Measurements from ENCODE around the gene TNFAIP6.

The TNFAIP6 gene

GRCh38 chr2:151325581-151326095 is 31.8 kb upstream of the TNFAIP6 start:
- H3K4me2 ChIP-seq (ENCODE audit: low read depth, low read length, poor library complexity, severe bottlenecking) = no peak overlapping the region
- H2AFZ ChIP-seq (ENCODE audit: low read length) = no peak overlapping the region
- no peaks in the 10 kb centered on the region for H3K9me3 ChIP-seq (ENCODE audit: insufficient read depth, low read depth, low read length)
- H3K27me3 ChIP-seq (ENCODE audit: insufficient read depth, low read length, poor library complexity, severe bottlenecking) = no peaks in the 10 kb centered on the region
- no peaks in the 10 kb centered on the region for H4K20me1 ChIP-seq (ENCODE audit: insufficient read depth, low read length, poor library complexity, severe bottlenecking)
- no peak overlapping the region for H3K9ac ChIP-seq (ENCODE audit: low read depth, low read length, poor library complexity, severe bottlenecking)
- H3K9me2 ChIP-seq (replicated peaks; ENCODE audit: low read depth, low read length) = no peaks in the 10 kb centered on the region
- H3F3A ChIP-seq (ENCODE audit: low read depth) = no peaks in the 10 kb centered on the region
- H3K79me2 ChIP-seq (ENCODE audit: insufficient read depth, low read length) = no peaks in the 10 kb centered on the region
- H3K4me1 ChIP-seq (ENCODE audit: insufficient read depth, low read length, poor library complexity, severe bottlenecking) = no peaks in the 10 kb centered on the region
- H3K36me3 ChIP-seq (ENCODE audit: insufficient read depth, low read length) = no peaks in the 10 kb centered on the region
- H3K4me3 ChIP-seq (ENCODE audit: low read length, poor library complexity, severe bottlenecking) = no peak overlapping the region
- no peak for TF ChIP-seq EZH2phosphoT487 (IDR thresholded peaks at IDR 0.05; ENCODE audit: borderline replicate concordance)
- TF ChIP-seq, protein P1, sequence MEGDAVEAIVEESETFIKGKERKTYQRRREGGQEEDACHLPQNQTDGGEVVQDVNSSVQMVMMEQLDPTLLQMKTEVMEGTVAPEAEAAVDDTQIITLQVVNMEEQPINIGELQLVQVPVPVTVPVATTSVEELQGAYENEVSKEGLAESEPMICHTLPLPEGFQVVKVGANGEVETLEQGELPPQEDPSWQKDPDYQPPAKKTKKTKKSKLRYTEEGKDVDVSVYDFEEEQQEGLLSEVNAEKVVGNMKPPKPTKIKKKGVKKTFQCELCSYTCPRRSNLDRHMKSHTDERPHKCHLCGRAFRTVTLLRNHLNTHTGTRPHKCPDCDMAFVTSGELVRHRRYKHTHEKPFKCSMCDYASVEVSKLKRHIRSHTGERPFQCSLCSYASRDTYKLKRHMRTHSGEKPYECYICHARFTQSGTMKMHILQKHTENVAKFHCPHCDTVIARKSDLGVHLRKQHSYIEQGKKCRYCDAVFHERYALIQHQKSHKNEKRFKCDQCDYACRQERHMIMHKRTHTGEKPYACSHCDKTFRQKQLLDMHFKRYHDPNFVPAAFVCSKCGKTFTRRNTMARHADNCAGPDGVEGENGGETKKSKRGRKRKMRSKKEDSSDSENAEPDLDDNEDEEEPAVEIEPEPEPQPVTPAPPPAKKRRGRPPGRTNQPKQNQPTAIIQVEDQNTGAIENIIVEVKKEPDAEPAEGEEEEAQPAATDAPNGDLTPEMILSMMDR (conservative IDR thresholded peaks at IDR 0.05; ENCODE audit: low read length) = no peak

- no peak for TF ChIP-seq EZH2phosphoT487 (IDR thresholded peaks at IDR 0.05; ENCODE audit: borderline replicate concordance)
- TF ChIP-seq, protein P1 (conservative IDR thresholded peaks at IDR 0.05; ENCODE audit: low read length) = no peak
- Histone ChIP-seq H2AFZ (ENCODE audit: low read length) (no peak overlapping the region), H3K4me2 (ENCODE audit: low read depth, low read length, poor library complexity, severe bottlenecking) (no peak overlapping the region), H3K9me2 (replicated peaks; ENCODE audit: low read depth, low read length) (no peaks in the 10 kb centered on the region), H3K4me3 (ENCODE audit: low read length, poor library complexity, severe bottlenecking) (no peak overlapping the region), H3K36me3 (ENCODE audit: insufficient read depth, low read length) (no peaks in the 10 kb centered on the region), H3K79me2 (ENCODE audit: insufficient read depth, low read length) (no peaks in the 10 kb centered on the region), H3K4me1 (ENCODE audit: insufficient read depth, low read length, poor library complexity, severe bottlenecking) (no peaks in the 10 kb centered on the region), H3F3A (ENCODE audit: low read depth) (no peaks in the 10 kb centered on the region), H4K20me1 (ENCODE audit: insufficient read depth, low read length, poor library complexity, severe bottlenecking) (no peaks in the 10 kb centered on the region), H3K9ac (ENCODE audit: low read depth, low read length, poor library complexity, severe bottlenecking) (no peak overlapping the region), H3K9me3 (ENCODE audit: insufficient read depth, low read depth, low read length) (no peaks in the 10 kb centered on the region), H3K27me3 (ENCODE audit: insufficient read depth, low read length, poor library complexity, severe bottlenecking) (no peaks in the 10 kb centered on the region)
Measured at GRCh38 chr2:151326554-151326953, 30.8 kb upstream of the TNFAIP6 start.

- peaks cover 16% of the 10 kb centered on the region for H3K4me1 ChIP-seq (ENCODE audit: insufficient read depth, low read length, poor library complexity, severe bottlenecking)
- no peaks in the 10 kb centered on the region for H3K36me3 ChIP-seq (ENCODE audit: insufficient read depth, low read length)
- H3F3A ChIP-seq (ENCODE audit: low read depth) = no peaks in the 10 kb centered on the region
- no peak overlapping the region for H3K9ac ChIP-seq (ENCODE audit: low read depth, low read length, poor library complexity, severe bottlenecking)
- no peaks in the 10 kb centered on the region for H3K27me3 ChIP-seq (ENCODE audit: insufficient read depth, low read length, poor library complexity, severe bottlenecking)
- no peak for TF ChIP-seq EZH2phosphoT487 (IDR thresholded peaks at IDR 0.05; ENCODE audit: borderline replicate concordance)
- TF ChIP-seq, protein P1 (conservative IDR thresholded peaks at IDR 0.05; ENCODE audit: low read length) = no peak
- no peaks in the 10 kb centered on the region for H3K79me2 ChIP-seq (ENCODE audit: insufficient read depth, low read length)
- no peak overlapping the region for H3K4me3 ChIP-seq (ENCODE audit: low read length, poor library complexity, severe bottlenecking)
- no peak overlapping the region for H2AFZ ChIP-seq (ENCODE audit: low read length)
- H3K4me2 ChIP-seq (ENCODE audit: low read depth, low read length, poor library complexity, severe bottlenecking) = no peak overlapping the region
- H3K9me3 ChIP-seq (ENCODE audit: insufficient read depth, low read depth, low read length) = no peaks in the 10 kb centered on the region
- no peaks in the 10 kb centered on the region for H4K20me1 ChIP-seq (ENCODE audit: insufficient read depth, low read length, poor library complexity, severe bottlenecking)
- H3K9me2 ChIP-seq (replicated peaks; ENCODE audit: low read depth, low read length) = no peaks in the 10 kb centered on the region
Measured at GRCh38 chr2:151329998-151330397, 27.4 kb upstream of the TNFAIP6 start.

Data from Loucy (cell line).